Endodermal cell (in vitro differentiated cells): ENCODE results near the gene CMYA5. TPM values are rescaled to one million over a fixed set of nuclear protein-coding genes. Genes with fewer than 3 reads are reported as not detected.

Experiments used
- DNase-seq: peaks from one replicate; pipeline ENCODE4 v3.0.0-alpha.2; 2017
- H3K27ac ChIP-seq: 2 replicates; pipeline ENCODE4 v1.5.1; 2013; ENCODE audit warnings: mild to moderate bottlenecking, low read depth, low read length, moderate library complexity
- H3K27me3 ChIP-seq: 2 replicates; pipeline ENCODE4 v1.6.1; 2013; ENCODE audit warnings: mild to moderate bottlenecking, low read length, moderate library complexity; ENCODE audit not compliant: insufficient read depth, control insufficient read depth, poor library complexity, severe bottlenecking
- H3K36me3 ChIP-seq: 2 replicates; pipeline ENCODE4 v1.7.0; 2013; ENCODE audit warnings: mild to moderate bottlenecking, low read length, moderate library complexity; ENCODE audit not compliant: control insufficient read depth, insufficient read depth
- H3K4me1 ChIP-seq: one replicate; pipeline ENCODE4 v1.7.0; 2013; ENCODE audit warnings: low read length; ENCODE audit not compliant: control insufficient read depth, insufficient read depth
- H3K4me3 ChIP-seq: 2 replicates; pipeline ENCODE4 v1.5.1; 2013; ENCODE audit warnings: mild to moderate bottlenecking, low read length, moderate library complexity
- H3K9ac ChIP-seq: 2 replicates; pipeline ENCODE4 v1.6.1; 2013; ENCODE audit warnings: mild to moderate bottlenecking, low read length, moderate library complexity; ENCODE audit not compliant: poor library complexity, severe bottlenecking; ENCODE audit errors: extremely low read depth
- H3K9me3 ChIP-seq: 2 replicates; pipeline ENCODE4 v1.6.1; 2013; ENCODE audit warnings: mild to moderate bottlenecking, low read length, moderate library complexity; ENCODE audit not compliant: control insufficient read depth
- H3K27ac Mint-ChIP-seq: 2 replicates; pipeline ENCODE4 v1.8.0; 2020; ENCODE audit warnings: mixed read lengths
- H3K27me3 Mint-ChIP-seq: 2 replicates; pipeline ENCODE4 v1.8.0; 2021; ENCODE audit warnings: mild to moderate bottlenecking, mixed read lengths; ENCODE audit not compliant: insufficient read depth
- H3K36me3 Mint-ChIP-seq: 2 replicates; pipeline ENCODE4 v1.8.0; 2020; ENCODE audit warnings: low read depth, mixed read lengths
- H3K4me1 Mint-ChIP-seq: 2 replicates; pipeline ENCODE4 v1.8.0; 2020; ENCODE audit warnings: mixed read lengths
- H3K4me3 Mint-ChIP-seq: 2 replicates; pipeline ENCODE4 v1.8.0; 2020; ENCODE audit warnings: mild to moderate bottlenecking, moderate library complexity, mixed read lengths
- H3K9me3 Mint-ChIP-seq: 2 replicates; pipeline ENCODE4 v1.8.0; 2020; ENCODE audit warnings: mild to moderate bottlenecking, mixed read lengths
- WGBS, 2 experiments: methylation state at CpG; one replicate each; pipeline versions ENCODE4 v1.1.5 to v1.1.7; 2013; ENCODE audit warnings: missing lambda C conversion rate in 2 of 2, mixed read lengths in 1 of 2; ENCODE audit not compliant: insufficient coverage in 1 of 2, insufficient read length in 1 of 2; 5-methylcytosine and 5-hydroxymethylcytosine counted together
- total RNA-seq, 2 donors: library from RNA; stranded (reverse); fragmentation: NEBNext Ultra II Directional in 1 of 2; extraction: Animal tissue kit (Norgen Biotek cat#: 25700) in 1 of 2; gene quantifications; 2 replicates in 1 of 2; 3 replicates in 1 of 2; pipeline ENCODE4 v1.2.1, GENCODE V29; 2021
- TF ChIP-seq, protein P1 (sequence below): fragments of 200-600 bp; sonication (generic); conservative IDR thresholded peaks from 2 replicates; pipeline ENCODE4 v1.5.0; 2021; ENCODE audit warnings: antibody characterized with exemption, mild to moderate bottlenecking

CMYA5 gene
- total RNA-seq, 2 donors from 2014 or later, result 0.69 to 1.6 TPM

- no peak for DNase-seq
- Mint-ChIP-seq H3K27ac (no peak overlapping the region), H3K4me1 (no peaks in the 10 kb centered on the region), H3K27me3 (no peaks in the 10 kb centered on the region), H3K36me3 (no peaks in the 10 kb centered on the region), H3K9me3 (no peaks in the 10 kb centered on the region), H3K4me3 (no peak overlapping the region)
- H3K4me1 ChIP-seq, result no peaks in the 10 kb centered on the region
- 95 to 98% methylated on average over 8 of the region's 8 CpGs for WGBS, 2 experiments
- no peaks in the 10 kb centered on the region for H3K9me3 ChIP-seq
- H3K27me3 ChIP-seq, result no peaks in the 10 kb centered on the region
- H3K9ac ChIP-seq, result no peak overlapping the region
- TF ChIP-seq, protein P1, sequence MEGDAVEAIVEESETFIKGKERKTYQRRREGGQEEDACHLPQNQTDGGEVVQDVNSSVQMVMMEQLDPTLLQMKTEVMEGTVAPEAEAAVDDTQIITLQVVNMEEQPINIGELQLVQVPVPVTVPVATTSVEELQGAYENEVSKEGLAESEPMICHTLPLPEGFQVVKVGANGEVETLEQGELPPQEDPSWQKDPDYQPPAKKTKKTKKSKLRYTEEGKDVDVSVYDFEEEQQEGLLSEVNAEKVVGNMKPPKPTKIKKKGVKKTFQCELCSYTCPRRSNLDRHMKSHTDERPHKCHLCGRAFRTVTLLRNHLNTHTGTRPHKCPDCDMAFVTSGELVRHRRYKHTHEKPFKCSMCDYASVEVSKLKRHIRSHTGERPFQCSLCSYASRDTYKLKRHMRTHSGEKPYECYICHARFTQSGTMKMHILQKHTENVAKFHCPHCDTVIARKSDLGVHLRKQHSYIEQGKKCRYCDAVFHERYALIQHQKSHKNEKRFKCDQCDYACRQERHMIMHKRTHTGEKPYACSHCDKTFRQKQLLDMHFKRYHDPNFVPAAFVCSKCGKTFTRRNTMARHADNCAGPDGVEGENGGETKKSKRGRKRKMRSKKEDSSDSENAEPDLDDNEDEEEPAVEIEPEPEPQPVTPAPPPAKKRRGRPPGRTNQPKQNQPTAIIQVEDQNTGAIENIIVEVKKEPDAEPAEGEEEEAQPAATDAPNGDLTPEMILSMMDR, result no peak
- H3K36me3 ChIP-seq, result no peaks in the 10 kb centered on the region
- H3K4me3 ChIP-seq, result no peak overlapping the region
- no peak overlapping the region for H3K27ac ChIP-seq
Measured at GRCh38 chr5:79800979-79801827, 111.6 kb downstream of the CMYA5 start.

DNA sequence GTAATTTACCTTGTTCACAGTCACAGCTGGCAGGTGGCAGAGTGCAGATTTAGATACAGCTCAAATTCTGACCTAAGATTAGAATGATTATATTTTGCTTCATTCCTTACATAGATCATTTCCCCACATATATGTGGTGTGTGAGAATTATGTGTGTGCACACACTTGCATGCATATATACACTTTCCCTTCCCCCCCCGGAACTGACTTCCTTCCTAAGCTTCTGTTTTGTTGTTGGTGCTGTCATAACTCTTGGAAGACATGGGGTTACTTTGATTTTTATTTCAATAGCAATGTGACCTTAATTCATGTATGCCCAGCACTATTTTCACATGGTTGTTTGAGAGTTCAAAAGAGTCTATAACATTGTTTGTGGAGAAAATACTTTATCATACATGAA is 112.8 kb downstream of the CMYA5 start:
- Mint-ChIP-seq H3K4me3 (no peak overlapping the region), H3K4me1 (no peaks in the 10 kb centered on the region), H3K27ac (no peak overlapping the region), H3K9me3 (no peaks in the 10 kb centered on the region), H3K27me3 (no peaks in the 10 kb centered on the region), H3K36me3 (no peaks in the 10 kb centered on the region)
- DNase-seq, result no peak
- Histone ChIP-seq H3K27me3 (no peaks in the 10 kb centered on the region), H3K27ac (no peak overlapping the region), H3K9ac (no peak overlapping the region), H3K36me3 (no peaks in the 10 kb centered on the region), H3K4me1 (no peaks in the 10 kb centered on the region), H3K9me3 (no peaks in the 10 kb centered on the region), H3K4me3 (no peak overlapping the region)
- whole genome bisulfite sequencing, 2 experiments, result no CpG with 5 or more reads among the region's 1 CpG
- TF ChIP-seq, protein P1, result no peak

DNA sequence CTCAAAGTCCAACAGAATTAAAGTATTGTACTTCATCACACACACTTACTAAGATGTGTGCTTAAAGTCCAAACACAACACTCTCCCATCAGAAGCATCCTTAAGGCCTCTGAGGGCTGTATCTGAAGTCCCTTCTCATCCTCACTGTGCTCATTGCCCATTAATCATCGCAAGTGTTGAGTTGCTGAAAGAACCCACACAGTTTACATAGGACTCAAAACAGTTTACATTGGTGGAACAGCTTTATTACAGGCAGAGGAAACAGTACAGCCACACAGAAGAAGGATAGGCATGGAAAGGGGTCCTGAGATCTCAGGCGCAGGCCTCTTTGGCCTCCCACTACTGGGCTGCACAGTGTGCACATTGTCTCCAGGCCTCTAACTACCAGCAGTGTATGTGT is 113.4 kb downstream of the CMYA5 start:
- Mint-ChIP-seq H3K36me3 (no peaks in the 10 kb centered on the region), H3K27me3 (no peaks in the 10 kb centered on the region), H3K27ac (no peak overlapping the region), H3K9me3 (no peaks in the 10 kb centered on the region), H3K4me3 (no peak overlapping the region), H3K4me1 (no peaks in the 10 kb centered on the region)
- no peak overlapping the region for H3K27ac ChIP-seq
- H3K9me3 ChIP-seq, result no peaks in the 10 kb centered on the region
- no peaks in the 10 kb centered on the region for H3K27me3 ChIP-seq
- WGBS, 2 experiments, result 75 to 96% methylated on average over 1 to 2 of the region's 2 CpGs
- DNase-seq, result no peak
- TF ChIP-seq, protein P1, result no peak
- no peaks in the 10 kb centered on the region for H3K36me3 ChIP-seq
- no peak overlapping the region for H3K4me3 ChIP-seq
- H3K4me1 ChIP-seq, result no peaks in the 10 kb centered on the region
- H3K9ac ChIP-seq, result no peak overlapping the region
